Measurements from ENCODE around the gene RGS7BP. TPM values are rescaled to one million over a fixed set of nuclear protein-coding genes. Genes with fewer than 3 reads are reported as not detected.

Gene RGS7BP
- total and polyA plus RNA-seq, 10 of the 15 experiments (the other 5 are each of a cell fraction or from before 2014, with no cell fraction given), result not detected

GRCh38 chr5:64653766-64654560, 148.1 kb downstream of the RGS7BP start (continued):
- no peak for TF ChIP-seq ZNF592 (IDR thresholded peaks at IDR 0.05)
- TF ChIP-seq SPI1 (IDR thresholded peaks at IDR 0.05; ENCODE audit: borderline replicate concordance, insufficient read depth, low read depth, low read length), result no peak
- TF ChIP-seq ATF2 (IDR thresholded peaks at IDR 0.05; ENCODE audit: low read length), result no peak

- intact Hi-C loops (cut with micrococcal nuclease; ENCODE audit: unreplicated experiment), result no loop called here
- 0% methylated on average over 2 of the region's 2 CpGs for WGBS (ENCODE audit: insufficient coverage, insufficient replicate concordance, low lambda C conversion rate, missing lambda C conversion rate)
- no peak for TF ChIP-seq EZH2 (IDR thresholded peaks at IDR 0.05; ENCODE audit: borderline replicate concordance, control insufficient read depth, low read depth, low read length)
- no peak for TF ChIP-seq HSF1 (IDR thresholded peaks at IDR 0.05; ENCODE audit: low read depth, low read length)
- no peak for TF ChIP-seq POU2F2 (IDR thresholded peaks at IDR 0.05; ENCODE audit: borderline replicate concordance, low read depth, low read length)
- TF ChIP-seq ZBTB33 (IDR thresholded peaks at IDR 0.05), result no peak
These were observed 148.7 kb downstream of the RGS7BP start for GRCh38 chr5:64654561-64654938.

More at GRCh38 chr5:64654561-64654938, 148.7 kb downstream of the RGS7BP start:
- Histone ChIP-seq H3K4me1 (ENCODE audit: control insufficient read depth, insufficient read depth, low read length) (no peaks in the 10 kb centered on the region), H3K27me3 (replicated peaks in 1 of 2; ENCODE audit: control insufficient read depth in 2 of 2, insufficient read depth in 2 of 2, low read length in 1 of 2) (no peaks in the 10 kb centered on the region), H3K36me3 (ENCODE audit: control insufficient read depth in 2 of 2, insufficient read depth in 2 of 2, low read length in 1 of 2) (no peaks in the 10 kb centered on the region), H3K79me2 (ENCODE audit: control insufficient read depth, insufficient read depth, low read length) (no peaks in the 10 kb centered on the region), H3K9ac (ENCODE audit: control insufficient read depth, insufficient read depth, low read length) (no peak overlapping the region), H3K27ac (ENCODE audit: control insufficient read depth, insufficient read depth) (no peak overlapping the region), H4K20me1 (ENCODE audit: control insufficient read depth, insufficient read depth) (no peaks in the 10 kb centered on the region), H3K4me3 (no peak overlapping the region), H2AFZ (ENCODE audit: control insufficient read depth, low read depth, low read length) (no peak overlapping the region), H3K9me3 (replicated peaks; ENCODE audit: control insufficient read depth, insufficient read depth, low read length) (no peaks in the 10 kb centered on the region; the same call in 2 of the 3 replicates), H3K4me2 (ENCODE audit: control insufficient read depth, insufficient read depth) (no peak overlapping the region)
- in situ Hi-C loops (cut with MboI), result no loop called here
- ChIA-PET CTCF (no interaction called here), RAD21 (ENCODE audit: unreplicated experiment) (no interaction called here), POLR2A (no interaction called here), SMC1A (ENCODE audit: uncharacterized antibody, unreplicated experiment) (no interaction called here)
- ATAC-seq (no peak), FAIRE-seq (no peak), DNase-seq (ENCODE audit: low read depth, low spot score) (no peak)
- BruUV-seq (replicated peaks), result no TSS peak
